Duodenal mucosa (tissue), 2 donors: ENCODE measurements around the gene RNF149.

Experiments
- H3K27ac ChIP-seq: one replicate; pipeline ENCODE4 v1.7.0; 2013; ENCODE audit warnings: low read depth, low read length
- H3K27me3 ChIP-seq, 2 donors: one replicate each; pipeline ENCODE4 v1.7.0; 2013; ENCODE audit warnings: low read length in 2 of 2, control low read depth in 1 of 2; ENCODE audit not compliant: insufficient read depth in 2 of 2, control insufficient read depth in 1 of 2
- H3K36me3 ChIP-seq, 2 donors: one replicate each; pipeline ENCODE4 v1.7.0; 2013; ENCODE audit warnings: low read length in 2 of 2, control low read depth in 1 of 2; ENCODE audit not compliant: insufficient read depth in 2 of 2, control insufficient read depth in 1 of 2
- H3K4me1 ChIP-seq, 2 donors: one replicate each; pipeline ENCODE4 v1.7.0; 2013; ENCODE audit warnings: low read length in 2 of 2, control low read depth in 1 of 2; ENCODE audit not compliant: insufficient read depth in 2 of 2, control insufficient read depth in 1 of 2
- H3K4me3 ChIP-seq, 2 donors: one replicate each; pipeline ENCODE4 v1.7.0; 2013; ENCODE audit warnings: low read length in 2 of 2, low read depth in 1 of 2
- H3K9ac ChIP-seq, 2 donors: one replicate each; pipeline ENCODE4 v1.7.0; 2013; ENCODE audit warnings: low read length in 2 of 2, low read depth in 1 of 2
- H3K9me3 ChIP-seq, 2 donors: one replicate each; pipeline ENCODE4 v1.7.0; 2013; ENCODE audit warnings: low read length in 2 of 2, control low read depth in 1 of 2; ENCODE audit not compliant: control insufficient read depth in 1 of 2

The RNF149 gene

DNA sequence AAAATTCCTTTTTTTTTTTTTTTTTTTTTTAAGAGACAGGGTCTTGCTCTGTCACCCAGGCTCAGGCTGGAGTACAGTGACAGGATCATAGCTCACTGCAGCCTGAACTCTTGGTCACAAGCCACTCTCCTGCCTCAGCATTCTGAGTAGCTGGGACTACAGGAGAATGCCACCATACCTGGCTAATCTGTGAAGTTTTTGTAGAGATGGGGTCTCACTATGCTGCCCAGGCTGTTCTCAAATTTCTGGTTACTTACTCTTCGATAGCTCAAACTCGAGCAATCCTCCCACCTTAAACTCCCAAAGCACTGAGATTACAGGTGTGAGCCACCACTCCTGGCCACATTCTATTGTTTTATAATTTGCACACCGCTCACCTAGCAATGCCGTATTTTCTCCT is 27.0 kb downstream of the RNF149 start:
- H3K4me1 ChIP-seq = no peaks in the 10 kb centered on the region
- no peak overlapping the region for H3K9ac ChIP-seq
- H3K4me3 ChIP-seq = no peak overlapping the region
- H3K27ac ChIP-seq = no peak overlapping the region
- H3K27me3 ChIP-seq = no peaks in the 10 kb centered on the region
- no peaks in the 10 kb centered on the region for H3K9me3 ChIP-seq
- peaks cover 30 to 80% of the 10 kb centered on the region in 2 donors for H3K36me3 ChIP-seq

DNA sequence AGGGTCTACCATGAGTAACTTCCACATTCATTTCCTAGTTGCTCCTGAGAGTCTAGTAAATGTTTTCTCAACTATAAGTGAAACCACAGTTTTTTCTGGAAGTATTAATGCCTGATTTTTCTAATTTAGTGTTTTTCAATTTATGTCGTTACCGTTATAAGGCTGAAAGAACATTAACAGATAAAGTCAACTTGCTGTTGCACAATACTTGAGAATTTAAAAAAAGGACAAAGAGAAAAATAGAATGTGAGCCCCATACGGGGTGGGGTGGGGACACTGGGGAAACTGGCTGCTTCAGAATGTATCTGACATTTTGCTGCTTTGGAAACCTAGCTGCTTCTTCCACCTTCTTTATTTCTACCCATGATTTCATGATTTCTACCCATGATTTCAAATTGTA is 29.6 kb downstream of the RNF149 start:
- H3K4me1 ChIP-seq = no peaks in the 10 kb centered on the region
- H3K27ac ChIP-seq = no peak overlapping the region
- no peaks in the 10 kb centered on the region for H3K27me3 ChIP-seq
- H3K36me3 ChIP-seq = peaks cover 40 to 75% of the 10 kb centered on the region in 2 donors
- H3K9me3 ChIP-seq = no peaks in the 10 kb centered on the region
- H3K9ac ChIP-seq = no peak overlapping the region
- no peak overlapping the region for H3K4me3 ChIP-seq

DNA sequence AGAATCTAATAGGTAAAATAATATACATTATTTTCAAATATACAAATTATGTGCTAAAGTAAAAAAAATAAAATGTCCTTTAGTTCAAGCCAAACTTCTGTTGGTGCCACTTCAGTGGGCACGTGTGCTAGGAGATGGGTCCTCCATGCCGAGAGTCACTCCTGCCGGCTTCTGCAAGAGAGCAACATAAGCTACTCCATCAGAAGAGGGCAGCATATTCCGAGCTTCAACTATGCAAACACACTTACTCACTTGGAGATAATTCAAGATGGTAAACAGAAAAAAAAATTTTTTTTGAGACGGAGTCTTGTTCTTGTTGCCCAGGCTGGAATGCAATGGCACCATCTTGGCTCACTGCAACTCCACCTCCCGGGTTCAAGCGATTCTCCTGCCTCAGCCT is 31.4 kb downstream of the RNF149 start:
- Histone ChIP-seq H3K27me3 (no peaks in the 10 kb centered on the region), H3K4me1 (no peaks in the 10 kb centered on the region), H3K4me3 (no peak overlapping the region), H3K36me3 (peaks cover 35 to 74% of the 10 kb centered on the region in 2 donors), H3K9ac (no peak overlapping the region), H3K9me3 (no peaks in the 10 kb centered on the region), H3K27ac (no peak overlapping the region)

DNA sequence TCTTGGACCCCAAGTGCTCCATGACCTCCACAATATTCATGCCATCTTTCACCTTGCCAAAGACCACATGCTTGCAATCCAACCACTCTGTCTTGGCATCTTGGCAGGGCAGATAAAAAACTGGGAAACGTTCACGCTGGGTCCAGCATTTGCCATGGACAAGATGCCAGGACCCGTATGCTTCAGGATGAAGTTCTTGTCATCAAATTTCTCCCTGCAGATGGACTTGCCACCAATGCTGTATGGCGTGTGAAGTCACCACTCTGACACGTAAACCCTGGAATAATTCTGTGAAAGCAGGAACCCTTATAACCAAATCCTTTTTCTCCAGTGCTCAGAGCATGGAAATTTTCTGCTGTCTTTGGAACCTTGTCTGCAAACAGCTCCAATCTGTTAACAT is 34.4 kb downstream of the RNF149 start:
- no peaks in the 10 kb centered on the region for H3K9me3 ChIP-seq
- H3K4me1 ChIP-seq = no peaks in the 10 kb centered on the region
- no peak overlapping the region for H3K9ac ChIP-seq
- no peak overlapping the region for H3K4me3 ChIP-seq
- peaks cover 43 to 69% of the 10 kb centered on the region in 2 donors for H3K36me3 ChIP-seq
- no peak overlapping the region for H3K27ac ChIP-seq
- H3K27me3 ChIP-seq = no peaks in the 10 kb centered on the region

DNA sequence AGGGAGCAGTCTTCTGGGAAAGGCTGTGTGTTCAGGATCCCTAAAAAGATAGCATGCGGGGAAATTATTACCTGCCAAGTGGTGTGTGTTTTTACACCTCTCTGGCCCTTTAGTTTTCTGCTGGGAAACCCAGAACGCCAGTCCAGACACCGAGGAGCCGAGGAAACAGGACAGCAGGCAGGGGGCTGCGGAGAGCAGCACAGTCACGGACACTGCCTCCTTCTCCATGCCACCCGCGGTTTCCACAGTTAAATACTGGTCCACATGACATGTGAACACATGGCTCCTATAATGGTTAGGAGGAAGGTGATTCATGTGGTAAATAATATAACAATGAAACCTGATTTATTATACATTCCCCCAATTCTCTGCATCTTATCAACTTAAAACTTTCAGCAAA is 35.4 kb downstream of the RNF149 start:
- Histone ChIP-seq H3K36me3 (peaks cover 46 to 70% of the 10 kb centered on the region in 2 donors), H3K9me3 (no peaks in the 10 kb centered on the region), H3K27ac (no peak overlapping the region), H3K4me1 (peaks cover 0 to 3% of the 10 kb centered on the region in 2 donors), H3K4me3 (no peak overlapping the region), H3K27me3 (no peaks in the 10 kb centered on the region), H3K9ac (no peak overlapping the region)

DNA sequence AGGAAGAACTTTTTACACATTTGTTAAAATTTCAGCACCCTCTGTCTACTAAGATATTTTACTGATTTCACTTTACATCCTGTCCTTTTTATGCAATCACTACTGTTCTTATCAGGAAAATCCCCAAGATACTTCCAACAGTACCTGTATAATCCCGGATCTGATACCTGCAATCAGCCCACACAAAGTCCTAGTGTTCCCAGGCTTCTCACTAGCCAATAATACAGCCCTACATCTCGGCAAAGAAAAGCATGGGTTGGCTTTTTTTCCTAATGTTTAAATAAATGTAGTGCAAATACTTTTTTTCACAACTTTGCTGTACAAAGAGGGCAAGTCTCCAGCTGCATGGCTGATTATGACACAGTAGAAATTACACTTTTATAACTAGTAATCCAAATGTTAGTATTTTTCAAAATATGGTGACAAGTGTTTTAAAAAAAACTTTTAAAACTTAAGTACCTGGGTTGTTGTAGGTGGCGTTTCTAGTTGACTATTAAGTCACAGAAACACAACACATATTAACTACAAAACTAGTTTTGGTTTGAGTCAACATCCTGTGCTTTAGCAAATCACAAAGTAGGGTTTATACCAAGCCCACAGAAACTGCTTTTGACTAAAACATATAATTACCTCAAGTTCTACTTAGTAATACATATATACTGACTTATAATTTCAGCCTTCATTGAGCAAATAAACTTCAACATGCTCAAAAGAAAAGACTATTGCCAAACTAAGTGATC is 36.3 kb downstream of the RNF149 start:
- Histone ChIP-seq H3K9me3 (no peaks in the 10 kb centered on the region), H3K4me1 (peaks cover 0 to 12% of the 10 kb centered on the region in 2 donors), H3K27ac (no peak overlapping the region), H3K36me3 (peaks cover 46 to 72% of the 10 kb centered on the region in 2 donors), H3K27me3 (no peaks in the 10 kb centered on the region), H3K9ac (no peak overlapping the region), H3K4me3 (no peak overlapping the region)

DNA sequence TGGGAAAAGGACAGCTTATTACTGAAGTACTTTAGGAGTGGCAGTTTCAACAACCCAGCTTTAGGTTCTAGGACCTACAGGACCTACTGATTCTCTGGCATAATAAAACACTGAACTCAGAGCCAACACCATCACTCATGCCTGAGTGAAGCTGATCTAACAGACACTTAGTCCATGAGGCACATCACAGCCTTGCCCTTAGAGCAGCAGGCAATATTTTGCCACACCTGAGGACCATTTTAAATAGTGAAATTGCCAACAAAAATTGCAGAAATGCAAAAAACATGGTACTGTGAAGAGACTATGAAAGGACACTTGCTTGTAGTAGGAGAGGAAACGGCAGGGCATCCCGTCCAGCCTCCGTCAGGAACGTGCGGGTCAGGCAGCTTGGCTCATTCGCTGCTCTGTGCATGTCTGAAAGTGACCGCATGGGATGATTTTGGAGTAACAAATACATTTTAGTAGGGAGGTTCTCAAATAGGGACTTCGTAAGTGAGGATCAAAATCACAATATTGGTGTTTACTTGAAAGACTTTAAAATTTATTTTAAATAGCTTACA is 37.7 kb downstream of the RNF149 start:
- Histone ChIP-seq H3K27ac (no peak overlapping the region), H3K36me3 (peaks cover 38 to 71% of the 10 kb centered on the region in 2 donors)

DNA sequence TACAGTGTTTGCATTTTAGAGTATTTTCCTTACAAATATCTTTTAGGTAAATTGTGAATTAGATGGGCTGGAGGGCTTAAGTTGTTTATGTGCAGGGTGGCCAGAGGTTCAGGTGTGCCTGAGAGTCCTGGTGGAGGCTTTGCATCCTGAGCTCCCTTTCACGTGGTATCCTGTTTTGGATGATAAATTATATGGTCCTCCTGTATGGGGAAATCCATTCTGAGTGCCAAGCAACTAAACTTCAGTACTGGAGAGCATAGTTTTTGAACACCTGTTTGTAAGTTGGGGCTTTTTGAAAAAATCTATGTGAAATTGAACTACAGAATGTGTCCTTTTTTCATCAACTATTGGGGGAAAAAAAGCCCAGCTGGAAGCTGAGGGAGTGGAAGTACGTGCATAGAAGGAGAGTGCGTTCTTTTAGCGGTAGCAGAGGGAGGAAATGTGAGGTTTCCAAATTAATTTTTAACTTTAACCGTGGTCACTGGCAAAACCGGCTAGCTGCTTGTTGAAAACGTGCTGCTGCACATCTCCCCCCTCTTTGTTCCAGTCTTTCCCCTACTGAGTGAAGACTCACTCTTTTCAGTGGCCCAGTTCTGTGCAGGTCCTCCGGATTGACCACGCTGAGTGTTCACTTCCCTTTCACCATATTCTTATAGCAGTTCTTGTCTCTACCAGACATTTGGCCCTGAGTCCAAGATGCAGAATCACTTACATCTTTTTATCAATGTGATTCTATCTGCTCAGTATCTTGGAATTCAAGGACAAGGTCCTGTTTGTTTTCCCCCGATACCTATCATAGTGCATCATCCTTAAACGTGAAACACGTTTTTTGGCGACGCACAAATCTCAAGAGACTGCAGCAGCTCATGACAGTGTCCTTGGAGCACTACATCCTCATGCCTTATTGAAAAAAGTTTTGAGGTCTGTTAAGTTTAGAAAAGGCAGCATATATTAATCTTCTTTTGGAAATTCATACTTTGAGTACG is 40.5 kb downstream of the RNF149 start:
- Histone ChIP-seq H3K4me1 (peaks cover 0 to 18% of the 10 kb centered on the region in 2 donors), H3K27me3 (no peaks in the 10 kb centered on the region), H3K9me3 (no peaks in the 10 kb centered on the region), H3K27ac (no peak overlapping the region), H3K9ac (no peak overlapping the region), H3K4me3 (no peak overlapping the region), H3K36me3 (peaks cover 51 to 80% of the 10 kb centered on the region in 2 donors)

More for the DNA sequence above, 37.7 kb downstream of the RNF149 start:
- no peak overlapping the region for H3K9ac ChIP-seq
- no peaks in the 10 kb centered on the region for H3K9me3 ChIP-seq
- H3K4me1 ChIP-seq = peaks cover 0 to 16% of the 10 kb centered on the region in 2 donors
- H3K4me3 ChIP-seq = no peak overlapping the region
- H3K27me3 ChIP-seq = no peaks in the 10 kb centered on the region

DNA sequence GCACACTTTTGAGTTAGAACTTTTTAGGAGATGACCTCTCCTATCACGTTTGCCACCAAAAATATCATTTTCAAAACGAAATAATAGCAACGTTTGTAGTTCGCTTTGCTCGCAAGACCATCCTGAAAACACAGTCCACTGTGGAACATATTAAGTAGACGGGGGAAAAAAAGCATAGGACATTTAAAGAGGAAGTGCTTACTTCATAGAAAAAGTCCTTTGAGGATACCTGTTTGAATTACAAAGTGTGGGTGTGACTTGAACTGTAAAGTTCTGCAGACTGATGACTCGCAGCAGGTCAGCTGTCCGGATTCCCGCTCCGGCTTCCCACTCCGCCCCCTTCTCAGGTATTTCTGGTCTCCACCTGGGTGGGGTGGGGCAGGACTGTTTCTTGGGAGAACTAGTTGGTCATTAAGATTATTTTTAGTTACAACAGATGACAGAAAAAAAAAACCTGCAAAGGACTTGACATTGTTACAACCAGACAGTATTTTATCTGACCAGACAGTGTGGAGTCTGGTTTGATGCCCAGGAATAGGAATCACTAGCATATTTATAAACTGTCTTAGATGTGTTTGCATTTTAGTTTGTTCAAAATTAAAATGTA is 42.5 kb downstream of the RNF149 start:
- H3K27ac ChIP-seq = no peak overlapping the region

More for the DNA sequence above, 42.5 kb downstream of the RNF149 start:
- peaks cover 49 to 87% of the 10 kb centered on the region in 2 donors for H3K36me3 ChIP-seq
- H3K9ac ChIP-seq = no peak overlapping the region
- no peaks in the 10 kb centered on the region for H3K9me3 ChIP-seq
- H3K27me3 ChIP-seq = no peaks in the 10 kb centered on the region
- peaks cover 0 to 18% of the 10 kb centered on the region in 2 donors for H3K4me1 ChIP-seq
- no peak overlapping the region for H3K4me3 ChIP-seq
